Activated CD8-positive, alpha-beta memory T cell treated with anti-CD3 and anti-CD28 coated beads for 24 hours (primary cell): Measurements from ENCODE around the gene MPZ.
"Not testable (repeated sequence)": the region's sequence is repeated elsewhere in the genome, so short reads cannot be mapped to it uniquely, and the experiment has no call there.

Experiments
- DNase-seq: peaks from one replicate; pipeline ENCODE4 v3.0.0-alpha.2; 2020

The MPZ gene

GRCh38 chr1:161299347-161299746 is 10.4 kb downstream of the MPZ start:
- DNase-seq = no peak

- DNase-seq = no peak
Measured at GRCh38 chr1:161298116-161298515, 11.7 kb downstream of the MPZ start.

GRCh38 chr1:161297415-161297814 is 12.4 kb downstream of the MPZ start:
- DNase-seq = no peak

GRCh38 chr1:161290779-161291178 is 19.0 kb downstream of the MPZ start:
- DNase-seq = no peak

GRCh38 chr1:161287482-161288054 is 22.2 kb downstream of the MPZ start:
- DNase-seq = no peak

GRCh38 chr1:161285521-161285920 is 24.2 kb downstream of the MPZ start:
- DNase-seq = no peak

GRCh38 chr1:161285113-161285512 is 24.7 kb downstream of the MPZ start:
- no peak for DNase-seq

- DNase-seq = no peak
Measured at GRCh38 chr1:161282991-161283390, 26.8 kb downstream of the MPZ start.

- no peak for DNase-seq
Measured at GRCh38 chr1:161274874-161275273, 34.9 kb downstream of the MPZ start.

GRCh38 chr1:161273402-161273801 is 36.4 kb downstream of the MPZ start:
- DNase-seq = no peak

GRCh38 chr1:161267321-161267720 is 42.4 kb downstream of the MPZ start:
- DNase-seq = no peak

- DNase-seq = no peak
Measured at GRCh38 chr1:161266836-161267235, 42.9 kb downstream of the MPZ start.

- DNase-seq = no peak
Measured at GRCh38 chr1:161266202-161266601, 43.6 kb downstream of the MPZ start.

- no peak for DNase-seq
Measured at GRCh38 chr1:161265305-161265704, 44.5 kb downstream of the MPZ start.

GRCh38 chr1:161261261-161262235 is 48.2 kb downstream of the MPZ start:
- DNase-seq = no peak

- no peak for DNase-seq
Measured at GRCh38 chr1:161260376-161261260, 49.1 kb downstream of the MPZ start.

- DNase-seq = no peak
Measured at GRCh38 chr1:161259765-161260164, 50.0 kb downstream of the MPZ start.

- no peak for DNase-seq
Measured at GRCh38 chr1:161259345-161259702, 50.4 kb downstream of the MPZ start.

- DNase-seq = peak; percentile 74
Measured at GRCh38 chr1:161258439-161259344, 51.1 kb downstream of the MPZ start, which contains the start of gene PCP4L1. PCP4L1 (plus strand) TSS chr1:161258745; CDS start chr1:161258975, 230 bp downstream.

GRCh38 chr1:161257109-161257508 is 52.7 kb downstream of the MPZ start:
- DNase-seq = not testable (repeated sequence)

GRCh38 chr1:161255955-161256520 is 53.7 kb downstream of the MPZ start:
- DNase-seq = not testable (repeated sequence)

GRCh38 chr1:161255302-161255701 is 54.5 kb downstream of the MPZ start:
- not testable (repeated sequence) for DNase-seq
